GM19467 (cell line): ENCODE measurements around the gene TARDBP.
"Not testable (repeated sequence)": the region's sequence is repeated elsewhere in the genome, so short reads cannot be mapped to it uniquely, and the experiment has no call there.

ENCODE experiments used
- ATAC-seq: cut with Tn5 transposase; IDR thresholded peaks from one replicate; pipeline ENCODE4 v1.9.1; 2021; ENCODE audit warnings: mild to moderate bottlenecking, moderate library complexity; ENCODE audit not compliant: unreplicated experiment

TARDBP gene

DNA sequence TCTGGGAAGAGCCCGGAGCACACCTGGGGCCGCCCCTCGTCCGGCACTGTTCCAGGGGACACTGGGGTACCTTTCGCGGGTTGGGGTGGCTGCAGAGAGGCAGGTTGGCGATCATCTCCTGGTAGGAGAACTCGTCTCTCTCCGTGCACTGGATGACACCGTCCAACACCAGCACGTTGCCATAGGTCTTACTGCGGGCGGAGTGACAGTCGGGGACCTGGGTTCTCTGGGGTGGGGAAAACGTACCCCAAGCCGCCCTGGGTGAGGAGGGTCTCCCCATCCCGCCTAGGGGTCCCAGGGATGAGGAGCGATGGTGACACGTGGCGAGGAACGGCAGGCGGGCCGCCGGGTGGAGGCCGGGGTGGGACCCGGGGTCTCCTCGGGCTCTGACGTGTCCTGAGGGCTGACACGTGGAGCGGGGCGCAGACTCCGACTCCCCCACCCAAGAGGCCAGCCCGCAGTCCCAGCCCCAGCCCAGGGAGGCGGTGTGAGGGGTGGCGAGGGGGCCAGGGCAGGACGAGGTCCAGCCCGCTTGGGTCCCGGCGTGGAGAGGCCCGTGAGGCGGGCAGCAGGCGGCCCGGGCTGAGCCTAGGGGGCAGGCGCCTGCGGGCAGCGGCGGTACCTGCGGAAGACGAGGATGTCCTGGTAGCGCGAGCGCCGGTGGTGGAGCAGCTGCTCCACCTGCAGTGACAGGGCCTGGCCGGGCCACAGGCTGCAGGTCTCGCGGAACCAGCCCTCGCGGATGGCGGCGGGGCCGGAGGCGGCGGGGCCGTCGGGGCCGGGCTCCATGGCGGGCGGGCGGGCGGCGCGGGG is 46.9 kb downstream of the TARDBP start:
- ATAC-seq: peak; percentile 11

GRCh38 chr1:11059968-11060830 is 47.7 kb downstream of the TARDBP start, which contains the start of gene SRM:
SRM (minus strand) TSS chr1:11060018; CDS start chr1:11059943, 75 bp downstream.
- peak; percentile 91 for ATAC-seq

GRCh38 chr1:11061652-11062365 is 49.4 kb downstream of the TARDBP start:
- no peak for ATAC-seq

GRCh38 chr1:11062965-11063401 is 50.5 kb downstream of the TARDBP start:
- ATAC-seq: no peak

- ATAC-seq: not testable (repeated sequence)
Measured at GRCh38 chr1:11063937-11064537, 51.6 kb downstream of the TARDBP start.

GRCh38 chr1:11064942-11065341 is 52.5 kb downstream of the TARDBP start:
- ATAC-seq: no peak

DNA sequence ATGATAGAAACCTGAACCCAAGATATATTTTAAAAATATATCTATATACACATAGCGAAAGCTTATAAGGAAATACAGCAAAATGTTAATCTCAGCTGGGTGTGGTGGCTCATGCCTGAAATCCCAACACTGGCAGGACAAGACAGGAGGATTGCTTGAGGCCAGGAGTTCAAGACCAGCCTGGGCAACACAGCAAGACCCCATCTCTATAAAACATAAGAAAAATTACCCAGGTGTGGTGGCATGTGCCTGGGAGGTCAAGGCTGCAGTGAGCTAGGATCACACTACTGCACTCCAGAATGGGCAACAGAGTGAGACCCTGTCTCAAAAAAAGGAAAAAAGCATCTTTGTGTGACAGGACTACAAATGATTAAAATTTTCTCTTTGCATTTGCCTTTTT is 53.3 kb downstream of the TARDBP start:
- ATAC-seq: no peak

- ATAC-seq: no peak
Measured at GRCh38 chr1:11067716-11068599, 55.5 kb downstream of the TARDBP start.

DNA sequence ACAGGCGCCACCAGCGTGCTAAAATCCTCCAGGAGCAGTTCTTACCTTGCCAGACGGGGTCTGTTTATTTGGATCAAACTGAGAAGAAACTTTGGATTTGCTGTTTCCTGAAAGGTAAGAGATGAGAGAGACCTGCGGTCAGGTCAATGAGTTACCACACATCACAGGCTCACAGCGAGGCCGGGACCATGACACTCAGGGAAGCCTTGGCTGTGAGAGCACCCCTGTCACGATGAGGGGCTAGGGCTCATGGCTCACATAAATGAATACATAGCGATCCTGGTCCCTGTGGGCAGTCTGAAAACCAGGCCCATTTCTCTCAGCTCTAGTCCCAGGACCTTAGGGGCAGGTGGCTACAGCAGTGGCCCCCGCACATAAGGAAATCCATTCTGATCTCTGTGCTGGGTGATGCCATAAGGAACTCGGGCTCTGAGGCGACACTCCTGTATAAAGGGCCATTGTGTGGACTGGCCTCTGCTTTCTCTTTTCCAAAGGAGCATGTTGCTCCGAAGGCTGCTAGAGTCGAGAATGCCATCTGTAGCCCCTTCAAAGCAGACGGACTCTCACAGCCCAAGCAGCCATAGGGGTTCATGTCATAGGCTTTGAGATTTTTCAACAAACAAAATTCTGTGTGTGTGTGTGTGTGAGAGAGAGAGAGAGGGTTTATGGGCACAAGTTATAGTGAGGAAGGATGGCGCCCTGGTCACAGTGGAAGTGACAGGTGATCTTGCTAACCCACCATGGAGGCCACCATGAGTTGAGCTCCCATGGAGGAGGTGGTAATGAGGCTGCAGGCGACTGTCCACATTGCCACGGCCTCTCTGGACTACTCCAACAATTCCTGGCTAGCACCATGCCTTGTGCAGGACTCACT is 56.4 kb downstream of the TARDBP start:
- ATAC-seq: no peak

GRCh38 chr1:11070876-11071275 is 58.4 kb downstream of the TARDBP start:
- ATAC-seq: no peak

GRCh38 chr1:11071463-11072215 is 59.2 kb downstream of the TARDBP start:
- ATAC-seq: no peak

- ATAC-seq: no peak
Measured at GRCh38 chr1:11072216-11072917, 59.9 kb downstream of the TARDBP start.

DNA sequence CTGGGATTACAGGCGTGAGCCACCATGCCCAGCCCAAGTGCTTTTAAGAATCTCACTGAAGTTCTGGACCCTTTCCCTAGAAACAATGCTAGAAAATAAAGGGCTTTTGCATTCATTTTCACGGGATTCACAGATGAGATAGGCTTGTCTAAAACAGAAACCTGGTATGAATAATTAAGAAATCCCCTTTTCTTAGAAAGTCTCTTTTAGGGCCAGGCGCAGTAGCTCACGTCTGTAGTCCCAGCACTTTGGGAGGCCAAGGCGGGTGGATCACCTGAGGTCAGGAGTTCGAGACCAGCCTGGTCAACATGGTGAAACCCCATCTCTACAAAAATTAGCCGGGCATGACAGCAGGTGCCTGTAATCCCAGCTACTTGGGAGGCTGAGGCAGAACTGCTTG is 60.9 kb downstream of the TARDBP start:
- ATAC-seq: not testable (repeated sequence)
